HG03103 (cell line): ENCODE data around the gene GSG1L.

Experiments used
- ATAC-seq: cut with Tn5 transposase; IDR thresholded peaks from one replicate; pipeline ENCODE4 v1.9.1; 2021; ENCODE audit warnings: low read depth; ENCODE audit not compliant: unreplicated experiment

GSG1L gene

DNA sequence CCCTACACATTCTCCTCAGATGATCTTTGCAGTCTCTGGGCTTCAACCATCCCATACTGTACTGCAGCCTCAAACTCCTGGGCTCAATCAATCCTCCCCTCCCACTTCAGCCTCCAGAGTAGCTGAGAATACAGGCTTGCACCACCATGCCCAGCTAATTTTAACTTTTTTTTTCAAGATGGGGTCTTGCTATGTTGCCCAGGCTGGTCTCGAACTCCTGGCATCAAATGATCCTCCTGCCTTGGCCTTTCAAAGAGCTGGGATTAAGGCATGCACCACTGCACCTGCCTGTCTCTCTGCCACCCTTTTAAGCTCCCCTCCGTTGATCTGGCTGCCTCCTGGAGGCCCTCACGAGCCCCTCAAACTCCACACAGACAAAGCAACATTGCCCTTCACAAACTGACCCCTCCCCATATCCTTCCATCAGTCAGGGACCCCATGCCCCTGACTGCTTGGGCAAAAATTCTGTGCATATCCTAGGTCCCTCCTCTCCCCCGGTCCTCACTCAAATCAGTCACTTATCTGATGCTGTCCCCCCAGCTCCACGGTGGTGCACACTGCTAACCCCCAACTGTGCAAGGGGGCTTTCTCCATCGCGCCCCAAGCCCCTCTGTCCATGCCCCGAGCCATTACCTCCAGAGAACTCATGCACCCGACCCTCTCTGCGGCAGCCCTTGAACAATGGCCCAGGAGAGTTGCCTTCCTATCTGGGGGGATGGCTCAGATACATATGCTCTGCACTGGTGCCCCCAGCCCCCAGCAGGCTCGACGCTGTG lies 260.7 kb downstream of the GSG1L start:
- ATAC-seq, result no peak

- ATAC-seq, result no peak
These were observed 262.1 kb downstream of the GSG1L start for GRCh38 chr16:27801289-27801945.

- ATAC-seq, result no peak
These were observed 262.7 kb downstream of the GSG1L start for GRCh38 chr16:27800817-27801216.

GRCh38 chr16:27799896-27800295 lies 263.6 kb downstream of the GSG1L start:
- no peak for ATAC-seq

DNA sequence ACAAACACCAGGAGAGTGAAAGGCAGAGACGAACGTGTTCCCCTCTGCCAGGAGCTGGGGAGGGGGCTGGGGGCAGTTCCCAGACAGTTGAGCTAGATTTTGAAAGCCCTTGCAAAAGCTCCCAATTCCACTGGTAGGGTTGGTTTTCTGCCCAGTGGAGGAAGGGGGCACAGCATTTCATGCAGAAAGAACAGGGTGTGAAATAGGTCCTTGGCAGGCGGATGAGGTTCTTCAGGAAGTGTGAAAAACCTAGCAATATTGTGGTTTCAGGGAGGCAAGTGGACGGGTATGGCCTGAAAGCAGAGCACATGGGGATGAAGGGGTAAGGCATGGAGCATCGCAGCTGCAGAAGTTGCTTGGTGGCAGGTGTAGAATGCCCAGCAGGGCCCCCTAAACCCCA lies 265.3 kb downstream of the GSG1L start:
- no peak for ATAC-seq

- ATAC-seq, result no peak
These were observed 267.4 kb downstream of the GSG1L start for GRCh38 chr16:27795992-27796614.

- ATAC-seq, result no peak
These were observed 270.3 kb downstream of the GSG1L start for GRCh38 chr16:27793249-27793622.

GRCh38 chr16:27792486-27793248 lies 270.8 kb downstream of the GSG1L start:
- no peak for ATAC-seq

- ATAC-seq, result no peak
These were observed 272.2 kb downstream of the GSG1L start for GRCh38 chr16:27791404-27791719.

- no peak for ATAC-seq
These were observed 272.7 kb downstream of the GSG1L start for GRCh38 chr16:27790546-27791403.

GRCh38 chr16:27789595-27790241 lies 273.8 kb downstream of the GSG1L start:
- ATAC-seq, result no peak

DNA sequence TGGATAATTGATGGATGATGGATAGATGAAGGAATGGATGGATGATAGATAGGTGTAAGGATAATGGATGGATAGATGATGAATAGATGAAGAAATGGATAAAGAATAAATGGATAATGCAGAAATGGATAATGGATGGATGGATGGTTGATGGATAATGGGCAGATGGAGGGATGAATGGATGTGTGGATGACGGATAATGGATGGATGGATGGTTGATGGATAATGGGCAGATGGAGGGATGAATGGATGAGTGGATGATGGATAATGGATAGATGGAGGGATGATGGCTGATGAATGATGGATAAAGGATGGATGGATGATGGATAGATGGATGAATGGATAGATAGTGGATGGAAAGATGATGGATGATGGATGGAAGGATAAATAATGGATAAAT lies 274.4 kb downstream of the GSG1L start:
- ATAC-seq, result no peak

- no peak for ATAC-seq
These were observed 275.8 kb downstream of the GSG1L start for GRCh38 chr16:27787665-27788064.

GRCh38 chr16:27786923-27787625 lies 276.4 kb downstream of the GSG1L start:
- ATAC-seq, result no peak

GRCh38 chr16:27786221-27786922 lies 277.1 kb downstream of the GSG1L start:
- ATAC-seq, result no peak

- ATAC-seq, result no peak
These were observed 278.2 kb downstream of the GSG1L start for GRCh38 chr16:27785307-27785678.

DNA sequence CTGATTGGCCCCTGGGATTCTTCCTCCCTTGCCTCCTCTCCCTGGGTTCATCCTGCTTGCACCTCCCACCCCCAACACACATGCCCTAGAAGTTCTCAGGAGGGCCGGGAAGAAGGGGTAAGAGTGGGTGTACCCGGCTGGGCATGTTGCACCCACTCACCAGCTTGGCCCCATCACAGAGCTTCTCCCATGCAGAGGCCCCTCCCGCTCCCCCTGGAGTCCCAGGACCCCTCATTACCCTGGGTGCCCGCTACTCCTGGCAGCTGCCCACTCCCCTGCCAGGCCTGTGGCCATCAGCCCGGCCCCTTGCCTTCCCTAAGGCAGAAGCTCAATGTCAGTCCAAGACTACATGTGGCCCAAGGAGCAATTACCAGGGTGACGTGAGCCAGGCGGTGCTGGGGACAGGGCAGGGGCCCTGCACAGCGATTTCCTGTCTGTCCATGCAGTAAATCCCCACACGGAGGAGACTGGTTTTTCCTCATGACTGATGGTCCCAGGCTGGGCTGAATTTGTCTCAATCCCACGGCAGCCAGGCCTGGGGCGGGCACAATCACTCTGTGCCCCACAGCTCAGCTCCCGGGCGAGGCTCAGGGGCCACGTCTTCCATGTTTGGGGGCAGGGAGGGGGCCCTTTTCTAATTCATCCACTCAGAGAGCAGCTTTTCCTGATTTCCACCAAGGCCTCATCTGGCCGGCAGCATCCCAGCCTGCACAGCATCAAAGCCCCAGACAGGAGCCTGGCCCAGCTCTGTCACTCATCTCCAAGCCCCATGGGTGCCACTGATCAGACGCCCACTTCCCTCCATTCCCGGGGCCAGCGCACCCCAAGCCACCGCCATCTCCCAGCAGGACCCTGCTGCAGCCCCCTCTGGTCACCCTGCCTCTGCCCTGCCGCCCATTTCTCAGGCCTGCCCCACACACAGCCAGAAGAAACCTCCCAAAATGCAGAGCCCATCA lies 278.9 kb downstream of the GSG1L start:
- ATAC-seq, result no peak
